ENCODE data around the gene RCBTB2. TPM values are rescaled to one million over a fixed set of nuclear protein-coding genes. Genes with fewer than 3 reads are reported as not detected.

Gene RCBTB2
- total RNA-seq, 1 donor from 2014 or later = 25.2 TPM

DNA sequence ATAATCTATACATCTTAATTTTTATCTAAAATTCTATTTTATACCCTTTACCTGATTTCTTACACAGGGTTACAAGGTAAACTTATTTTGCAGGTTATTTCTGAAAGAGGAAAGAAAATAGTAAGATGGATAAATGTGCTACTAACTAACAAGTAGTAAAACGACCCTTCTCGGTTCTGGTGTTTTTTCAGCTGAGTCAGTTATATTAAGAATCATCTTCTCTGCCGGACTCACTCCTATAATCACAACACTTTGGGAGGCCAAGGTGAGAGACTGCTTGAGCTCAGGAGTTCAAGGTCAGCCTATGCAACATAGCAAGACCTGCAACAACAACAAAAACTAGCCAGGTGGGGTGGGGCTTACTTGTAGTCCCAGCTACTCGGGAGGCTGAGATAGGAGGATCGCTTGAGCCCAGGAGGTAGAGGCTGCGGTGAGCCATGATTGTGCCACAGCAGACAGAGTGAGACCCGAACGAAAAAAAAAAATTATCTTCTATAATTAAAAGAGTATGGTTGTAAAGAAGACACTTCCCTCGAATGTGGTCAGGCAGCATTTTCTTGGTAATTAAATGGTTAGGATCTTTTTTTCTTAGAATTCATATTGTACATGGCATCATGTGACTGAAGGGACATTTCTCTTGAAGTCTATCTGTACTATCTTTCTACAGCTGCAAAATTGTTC lies 27.9 kb upstream of the RCBTB2 start:
- Mint-ChIP-seq H3K4me3 (no peak overlapping the region), H3K36me3 (ENCODE audit: low read depth) (peaks cover 5% of the 10 kb centered on the region), H3K27me3 (ENCODE audit: low read depth) (no peaks in the 10 kb centered on the region), H3K27ac (ENCODE audit: unreplicated experiment) (no peak overlapping the region), H3K9me3 (peaks cover 7% of the 10 kb centered on the region), H3K4me1 (peaks cover 6% of the 10 kb centered on the region)
- TF ChIP-seq CTCF (conservative IDR thresholded peaks at IDR 0.05) = no peak
- no peak for DNase-seq (ENCODE audit: low read depth, low spot score)

GRCh38 chr13:48559638-48560320 lies 26.9 kb upstream of the RCBTB2 start:
- TF ChIP-seq CTCF (conservative IDR thresholded peaks at IDR 0.05) = no peak
- Mint-ChIP-seq H3K4me1 (peaks cover 6% of the 10 kb centered on the region), H3K27me3 (ENCODE audit: low read depth) (no peaks in the 10 kb centered on the region), H3K4me3 (no peak overlapping the region), H3K27ac (ENCODE audit: unreplicated experiment) (no peak overlapping the region), H3K9me3 (peaks cover 10% of the 10 kb centered on the region), H3K36me3 (ENCODE audit: low read depth) (peaks cover 8% of the 10 kb centered on the region)
- no peak for DNase-seq (ENCODE audit: low read depth, low spot score)

GRCh38 chr13:48556817-48557216 lies 23.9 kb upstream of the RCBTB2 start:
- Mint-ChIP-seq H3K9me3 (peaks cover 19% of the 10 kb centered on the region), H3K36me3 (ENCODE audit: low read depth) (peaks cover 14% of the 10 kb centered on the region), H3K4me3 (no peak overlapping the region), H3K27ac (ENCODE audit: unreplicated experiment) (no peak overlapping the region), H3K27me3 (ENCODE audit: low read depth) (no peaks in the 10 kb centered on the region), H3K4me1 (no peaks in the 10 kb centered on the region)
- DNase-seq (ENCODE audit: low read depth, low spot score) = no peak
- no peak for TF ChIP-seq CTCF (conservative IDR thresholded peaks at IDR 0.05)

- Mint-ChIP-seq H3K4me1 (no peaks in the 10 kb centered on the region), H3K9me3 (peaks cover 19% of the 10 kb centered on the region), H3K36me3 (ENCODE audit: low read depth) (peaks cover 15% of the 10 kb centered on the region), H3K27ac (ENCODE audit: unreplicated experiment) (no peak overlapping the region), H3K27me3 (ENCODE audit: low read depth) (no peaks in the 10 kb centered on the region), H3K4me3 (no peak overlapping the region)
- TF ChIP-seq CTCF (conservative IDR thresholded peaks at IDR 0.05) = no peak
- no peak for DNase-seq (ENCODE audit: low read depth, low spot score)
Observed at GRCh38 chr13:48555441-48555840, 22.6 kb upstream of the RCBTB2 start.

DNA sequence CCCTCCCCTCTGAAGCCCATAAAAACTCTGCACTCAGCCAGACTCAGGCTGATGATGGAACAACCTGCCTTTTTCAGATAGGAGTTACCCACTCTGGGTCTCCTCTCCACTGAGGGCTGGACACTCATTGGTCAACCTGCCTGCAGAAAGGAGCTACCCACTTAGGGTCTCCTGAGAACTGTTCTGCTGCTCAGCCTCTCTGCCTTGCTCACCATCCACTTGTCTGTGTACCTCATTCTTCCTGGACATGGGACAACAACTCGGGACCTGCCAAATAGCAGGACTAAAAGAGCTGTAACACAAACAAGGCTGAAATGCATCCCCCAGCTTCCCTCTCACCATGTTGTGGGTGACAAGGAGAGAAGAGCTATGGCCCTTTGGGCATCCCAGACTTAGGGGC lies 18.4 kb upstream of the RCBTB2 start:
- no peak for DNase-seq (ENCODE audit: low read depth, low spot score)
- no peak for TF ChIP-seq CTCF (conservative IDR thresholded peaks at IDR 0.05)
- no peaks in the 10 kb centered on the region for H3K4me1 Mint-ChIP-seq
- H3K9me3 Mint-ChIP-seq = peaks cover 17% of the 10 kb centered on the region
- H3K27me3 Mint-ChIP-seq (ENCODE audit: low read depth) = no peaks in the 10 kb centered on the region
- H3K36me3 Mint-ChIP-seq (ENCODE audit: low read depth) = peaks cover 15% of the 10 kb centered on the region
- H3K4me3 Mint-ChIP-seq = no peak overlapping the region
- no peak overlapping the region for H3K27ac Mint-ChIP-seq (ENCODE audit: unreplicated experiment)
